Vagina (tissue), 2 donors: Measurements from ENCODE around the gene SOWAHA.

Experiments
- POLR2A ChIP-seq, 2 donors: fragments of 450-650 bp; IDR thresholded peaks; one replicate each; pipeline ENCODE4 v1.6.1; 2017; ENCODE audit warnings: antibody characterized with exemption in 2 of 2, mild to moderate bottlenecking in 2 of 2, moderate library complexity in 2 of 2
- TF ChIP-seq, protein P1 (sequence below), 3 experiments: fragments of 450-650 bp in 2 of 3; fragments of 200-600 bp in 1 of 3; sonication (generic) in 1 of 3; IDR thresholded peaks; one replicate each; pipeline ENCODE4 v1.5.1; 2017 to 2019; ENCODE audit warnings: antibody characterized with exemption in 3 of 3, mild to moderate bottlenecking in 2 of 3, moderate library complexity in 2 of 3

DNA sequence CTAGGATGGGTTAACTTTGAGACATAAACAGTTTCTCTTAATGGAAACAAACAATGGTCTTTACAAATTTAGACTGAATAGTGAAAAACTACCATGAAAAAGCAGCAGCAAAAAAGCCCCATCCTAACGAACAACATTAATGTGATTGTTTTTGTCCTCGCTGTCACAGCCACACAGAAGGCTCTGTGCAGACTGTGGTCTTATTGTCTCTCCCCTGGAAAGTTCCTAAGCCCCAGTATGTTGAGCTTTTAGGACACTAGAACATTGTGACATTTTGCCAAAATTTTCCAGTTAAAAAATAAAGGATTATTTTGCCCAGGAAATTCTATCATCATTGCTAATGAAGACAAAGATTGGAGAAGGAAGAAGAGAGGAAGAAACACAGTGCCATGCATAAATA, 12.6 kb upstream of the SOWAHA start:
- TF ChIP-seq, protein P1, sequence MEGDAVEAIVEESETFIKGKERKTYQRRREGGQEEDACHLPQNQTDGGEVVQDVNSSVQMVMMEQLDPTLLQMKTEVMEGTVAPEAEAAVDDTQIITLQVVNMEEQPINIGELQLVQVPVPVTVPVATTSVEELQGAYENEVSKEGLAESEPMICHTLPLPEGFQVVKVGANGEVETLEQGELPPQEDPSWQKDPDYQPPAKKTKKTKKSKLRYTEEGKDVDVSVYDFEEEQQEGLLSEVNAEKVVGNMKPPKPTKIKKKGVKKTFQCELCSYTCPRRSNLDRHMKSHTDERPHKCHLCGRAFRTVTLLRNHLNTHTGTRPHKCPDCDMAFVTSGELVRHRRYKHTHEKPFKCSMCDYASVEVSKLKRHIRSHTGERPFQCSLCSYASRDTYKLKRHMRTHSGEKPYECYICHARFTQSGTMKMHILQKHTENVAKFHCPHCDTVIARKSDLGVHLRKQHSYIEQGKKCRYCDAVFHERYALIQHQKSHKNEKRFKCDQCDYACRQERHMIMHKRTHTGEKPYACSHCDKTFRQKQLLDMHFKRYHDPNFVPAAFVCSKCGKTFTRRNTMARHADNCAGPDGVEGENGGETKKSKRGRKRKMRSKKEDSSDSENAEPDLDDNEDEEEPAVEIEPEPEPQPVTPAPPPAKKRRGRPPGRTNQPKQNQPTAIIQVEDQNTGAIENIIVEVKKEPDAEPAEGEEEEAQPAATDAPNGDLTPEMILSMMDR (IDR thresholded peaks at IDR 0.05) = no peak
- TF ChIP-seq POLR2A (IDR thresholded peaks at IDR 0.05) = no peak
